AG10803 (cell line): ENCODE data around the gene ADO.

Source experiments
- DNase-seq: peaks from one replicate; pipeline ENCODE4 v3.0.0; 2010; ENCODE audit warnings: low read depth
- H3K4me3 ChIP-seq: 2 replicates; pipeline ENCODE4 v1.5.1; 2011; ENCODE audit warnings: mild to moderate bottlenecking, low read length, control low read depth
- CTCF ChIP-seq: conservative IDR thresholded peaks from 2 replicates; pipeline ENCODE4 v1.5.1; 2011; ENCODE audit warnings: mild to moderate bottlenecking, low read length, control low read depth, inconsistent platforms

Gene ADO

GRCh38 chr10:62804356-62805230, at the start of gene ADO:
ADO (plus strand) TSS chr10:62804720; CDS start chr10:62805060, 340 bp downstream.
- TF ChIP-seq CTCF: no peak
- DNase-seq: peak; percentile 81
- peak within 1 kb of the TSS; percentile 96 for H3K4me3 ChIP-seq

- DNase-seq: no peak
- H3K4me3 ChIP-seq: no peak overlapping the region
- TF ChIP-seq CTCF: no peak
Measured at GRCh38 chr10:62754963-62755362, 49.6 kb upstream of the ADO start.

- DNase-seq: no peak
- TF ChIP-seq CTCF: no peak
- H3K4me3 ChIP-seq: no peak overlapping the region
Measured at GRCh38 chr10:62755662-62756653, 48.6 kb upstream of the ADO start.

- no peak for DNase-seq
- no peak for TF ChIP-seq CTCF
- H3K4me3 ChIP-seq: no peak overlapping the region
Measured at GRCh38 chr10:62759599-62760175, 44.8 kb upstream of the ADO start.

- no peak for TF ChIP-seq CTCF
- no peak overlapping the region for H3K4me3 ChIP-seq
- no peak for DNase-seq
Measured at GRCh38 chr10:62760401-62760800, 44.1 kb upstream of the ADO start.

GRCh38 chr10:62761115-62761514, 43.4 kb upstream of the ADO start:
- no peak for DNase-seq
- no peak overlapping the region for H3K4me3 ChIP-seq
- no peak for TF ChIP-seq CTCF
